HAP-1 (cell line): ENCODE results near the gene IRAK3.
"Not testable (repeated sequence)": the region's sequence is repeated elsewhere in the genome, so short reads cannot be mapped to it uniquely, and the experiment has no call there.

Source experiments
- DNase-seq, 2 experiments: peaks; one replicate each; pipeline ENCODE4 v3.0.0-alpha.2; 2016 to 2020; ENCODE audit warnings: low spot score in 2 of 2
- H3K27me3 ChIP-seq: fragments of 250-450 bp; sonication (Bioruptor Pico); 2 replicates; pipeline ENCODE4 v1.5.1; 2020; ENCODE audit warnings: low read depth, mild to moderate bottlenecking, moderate library complexity
- H3K36me3 ChIP-seq: fragments of 250-450 bp; sonication (Bioruptor Pico); replicated peaks from 2 replicates; pipeline ENCODE4 v1.5.1; 2020; ENCODE audit warnings: mild to moderate bottlenecking
- H3K4me1 ChIP-seq: fragments of 250-450 bp; sonication (Bioruptor Pico); 2 replicates; pipeline ENCODE4 v1.5.1; 2020; ENCODE audit warnings: mild to moderate bottlenecking
- H3K4me3 ChIP-seq: fragments of 250-450 bp; sonication (Bioruptor Pico); 2 replicates; pipeline ENCODE4 v1.5.1; 2020; ENCODE audit warnings: mild to moderate bottlenecking, moderate library complexity
- H3K9me3 ChIP-seq: fragments of 250-450 bp; sonication (Bioruptor Pico); 2 replicates; pipeline ENCODE4 v1.5.1; 2020; ENCODE audit warnings: mild to moderate bottlenecking, moderate library complexity
- in situ Hi-C: fragments of 300-500 bp; cut with MboI; formaldehyde crosslinking; loops from 3 replicates; pipeline ENCODE4 v1.14.3; 2020; ENCODE audit warnings: low sequenced_read_pairs, inconsistent platforms, mixed read lengths

The IRAK3 gene

DNA sequence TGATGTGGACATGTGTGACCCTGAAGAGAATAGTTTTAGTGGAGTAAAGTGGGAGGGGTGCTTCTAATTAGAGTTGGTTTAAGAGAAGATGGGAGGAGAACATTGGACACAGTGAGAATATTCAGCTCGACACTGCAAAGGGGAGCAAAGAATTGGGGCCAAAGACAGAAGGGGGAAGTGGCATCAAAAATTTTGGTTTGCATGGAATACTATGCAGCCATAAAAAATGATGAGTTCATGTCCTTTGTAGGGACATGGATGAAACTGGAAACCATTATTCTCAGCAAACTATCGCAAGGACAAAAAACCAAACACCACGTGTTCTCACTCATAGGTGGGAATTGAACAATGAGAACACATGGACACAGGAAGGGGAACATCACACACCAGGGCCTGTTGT is 4.2 kb upstream of the IRAK3 start:
- DNase-seq, H3K9me3 ChIP-seq, H3K27me3 ChIP-seq, H3K36me3 ChIP-seq, H3K4me3 ChIP-seq, H3K4me1 ChIP-seq, in situ Hi-C loops: not testable (repeated sequence)

- in situ Hi-C loops = no loop called here
- no peaks in the 10 kb centered on the region for H3K9me3 ChIP-seq
- no peak overlapping the region for H3K4me3 ChIP-seq
- no peak for DNase-seq
- H3K27me3 ChIP-seq = peaks cover 8% of the 10 kb centered on the region; the same call in 1 of the 2 replicates
- H3K4me1 ChIP-seq = no peaks in the 10 kb centered on the region
- H3K36me3 ChIP-seq = no peaks in the 10 kb centered on the region
Measured at GRCh38 chr12:66187036-66187435, 2.0 kb upstream of the IRAK3 start.

GRCh38 chr12:66187821-66188220 is 1.2 kb upstream of the IRAK3 start:
- H3K4me1 ChIP-seq = no peaks in the 10 kb centered on the region
- no peaks in the 10 kb centered on the region for H3K36me3 ChIP-seq
- no peaks in the 10 kb centered on the region for H3K9me3 ChIP-seq
- peaks cover 8% of the 10 kb centered on the region; the same call in 1 of the 2 replicates for H3K27me3 ChIP-seq
- H3K4me3 ChIP-seq = no peak overlapping the region
- in situ Hi-C loops = no loop called here
- DNase-seq = no peak

DNA sequence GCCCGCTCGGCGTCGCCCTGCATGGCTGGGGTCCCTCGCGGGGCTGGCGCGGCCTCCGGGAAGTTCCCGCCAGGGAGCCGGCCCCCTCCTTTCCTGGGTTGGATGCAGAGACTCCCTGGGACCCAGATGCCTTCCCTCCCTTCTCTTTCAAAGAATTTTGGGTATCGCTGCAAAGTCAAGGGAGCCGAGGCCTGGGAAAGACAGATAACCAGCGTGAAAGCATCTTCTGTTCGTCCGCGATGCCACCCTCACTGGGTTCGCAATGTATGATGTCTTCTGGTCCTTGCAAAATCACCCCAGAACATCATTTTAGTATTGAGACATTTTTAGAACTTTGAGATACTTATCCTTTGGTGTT is 451 bp downstream of the IRAK3 start:
- Histone ChIP-seq H3K4me3 (no peak overlapping the region), H3K9me3 (no peaks in the 10 kb centered on the region), H3K27me3 (peaks cover 8% of the 10 kb centered on the region; the same call in 1 of the 2 replicates), H3K36me3 (no peaks in the 10 kb centered on the region), H3K4me1 (no peaks in the 10 kb centered on the region)
- in situ Hi-C loops = no loop called here
- no peak for DNase-seq

DNA sequence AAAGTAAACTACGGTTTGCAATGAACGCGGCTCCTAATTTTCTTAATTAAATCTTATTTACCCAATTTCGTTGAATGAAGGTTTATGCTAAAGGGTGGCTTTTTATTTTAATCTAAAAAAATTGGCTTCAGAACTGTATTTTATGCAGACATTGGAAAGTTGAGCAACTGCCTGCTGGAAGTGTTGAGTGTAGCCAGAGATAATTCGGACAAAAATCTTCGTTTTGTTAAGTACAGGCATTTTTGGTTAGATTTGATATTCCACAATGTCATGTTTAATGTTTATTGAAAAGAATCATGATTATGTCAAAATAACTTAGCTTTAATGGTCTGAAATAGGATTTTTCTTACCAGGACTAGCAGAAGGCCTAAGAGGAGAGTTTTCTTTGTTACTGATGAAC is 875 bp downstream of the IRAK3 start:
- no peaks in the 10 kb centered on the region for H3K36me3 ChIP-seq
- peaks cover 8% of the 10 kb centered on the region; the same call in 1 of the 2 replicates for H3K27me3 ChIP-seq
- H3K4me1 ChIP-seq = no peaks in the 10 kb centered on the region
- no peaks in the 10 kb centered on the region for H3K9me3 ChIP-seq
- H3K4me3 ChIP-seq = no peak overlapping the region
- in situ Hi-C loops = no loop called here
- DNase-seq = no peak

DNA sequence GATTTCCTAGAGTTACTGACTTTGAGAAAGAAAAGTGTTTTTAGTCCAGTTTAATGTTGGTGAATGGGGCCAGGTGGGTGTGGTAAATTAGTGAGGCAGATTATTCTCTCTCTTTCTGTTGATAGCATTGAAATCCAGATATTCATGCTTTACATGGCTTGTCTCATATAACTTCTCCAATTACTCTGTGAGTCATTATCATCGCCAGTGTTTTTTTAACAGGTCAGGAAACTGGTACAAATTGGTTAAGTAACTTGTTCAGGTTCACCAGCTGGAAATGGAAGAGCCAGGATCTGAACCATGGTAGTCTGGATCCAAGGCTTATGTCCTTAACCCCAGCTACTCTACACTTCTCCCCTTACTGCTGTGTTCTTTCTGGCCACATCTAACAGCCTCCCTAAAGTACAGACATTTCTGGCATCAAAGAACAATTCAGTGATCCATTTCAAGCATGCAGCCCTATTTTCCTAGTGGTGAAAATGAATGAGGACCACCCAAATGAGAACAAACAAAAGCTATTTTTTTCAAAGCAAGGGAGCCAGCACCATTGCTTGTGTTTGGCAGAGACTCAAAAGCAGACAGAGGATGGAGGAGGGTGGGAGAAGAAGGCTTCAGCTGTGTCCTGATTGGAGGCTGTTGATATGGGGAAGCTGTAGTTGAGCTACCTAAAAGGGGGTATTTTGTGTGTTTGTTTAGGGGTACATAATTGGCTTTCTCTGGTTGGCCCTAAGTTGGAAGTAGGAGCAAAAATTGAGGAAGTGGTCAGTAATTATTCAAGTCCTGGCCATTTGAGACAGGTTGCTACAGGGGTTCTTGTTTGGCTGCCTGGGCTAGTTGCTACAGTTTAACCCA is 1.7 kb downstream of the IRAK3 start:
- Histone ChIP-seq H3K4me1 (no peaks in the 10 kb centered on the region), H3K4me3 (no peak overlapping the region), H3K9me3 (no peaks in the 10 kb centered on the region), H3K36me3 (no peaks in the 10 kb centered on the region), H3K27me3 (peaks cover 8% of the 10 kb centered on the region; the same call in 1 of the 2 replicates)
- no peak for DNase-seq
- in situ Hi-C loops = no loop called here

GRCh38 chr12:66191547-66192126 is 2.6 kb downstream of the IRAK3 start:
- no peaks in the 10 kb centered on the region for H3K36me3 ChIP-seq
- H3K4me3 ChIP-seq = no peak overlapping the region
- in situ Hi-C loops = no loop called here
- no peaks in the 10 kb centered on the region for H3K9me3 ChIP-seq
- peaks cover 8% of the 10 kb centered on the region; the same call in 1 of the 2 replicates for H3K27me3 ChIP-seq
- H3K4me1 ChIP-seq = no peaks in the 10 kb centered on the region
- DNase-seq = no peak

DNA sequence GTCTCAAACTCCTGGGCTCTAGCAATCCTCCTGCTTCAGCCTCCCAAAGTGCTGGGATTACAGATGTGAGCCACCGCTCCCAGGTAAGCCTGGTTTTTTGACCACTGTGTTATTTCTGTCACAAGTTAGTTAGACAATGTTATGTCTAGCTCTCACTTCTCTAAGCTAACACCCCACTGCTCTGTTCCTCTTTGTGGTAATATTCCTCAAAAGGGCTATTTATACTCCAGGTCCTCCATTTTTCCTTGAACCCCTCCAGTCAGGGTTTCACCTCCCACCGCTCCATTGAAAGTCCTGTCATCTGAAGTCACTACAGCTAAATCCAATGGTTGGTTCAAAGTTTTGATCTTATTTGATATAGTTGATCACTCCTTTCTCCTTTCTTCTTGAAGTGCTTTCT is 5.1 kb downstream of the IRAK3 start:
- H3K27me3 ChIP-seq = no peaks in the 10 kb centered on the region
- DNase-seq = no peak
- in situ Hi-C loops = no loop called here
- no peaks in the 10 kb centered on the region for H3K36me3 ChIP-seq
- no peaks in the 10 kb centered on the region for H3K9me3 ChIP-seq
- H3K4me3 ChIP-seq = no peak overlapping the region
- no peaks in the 10 kb centered on the region for H3K4me1 ChIP-seq

DNA sequence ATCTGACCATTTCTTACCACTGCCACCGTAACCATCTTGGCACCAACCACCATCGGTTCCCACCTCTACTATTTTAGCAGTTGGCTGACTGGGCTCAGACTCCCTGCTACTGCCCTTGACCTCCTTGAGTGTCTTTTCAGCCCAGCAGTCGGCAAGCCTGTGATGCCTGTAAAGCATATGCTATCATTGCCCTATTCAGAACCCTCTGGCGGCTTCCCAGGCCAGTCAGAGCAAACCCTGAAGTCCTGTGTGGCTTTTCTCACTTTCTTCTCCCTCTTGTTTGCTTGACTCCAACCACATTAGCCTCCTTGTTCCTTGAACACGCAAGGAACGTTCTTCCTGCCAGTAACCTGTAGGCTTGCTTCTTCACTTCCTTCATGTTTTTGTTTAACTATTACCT is 6.2 kb downstream of the IRAK3 start:
- DNase-seq = no peak
- Histone ChIP-seq H3K4me3 (no peak overlapping the region), H3K27me3 (no peaks in the 10 kb centered on the region), H3K4me1 (no peaks in the 10 kb centered on the region), H3K36me3 (no peaks in the 10 kb centered on the region), H3K9me3 (no peaks in the 10 kb centered on the region)
- in situ Hi-C loops = no loop called here

- no peaks in the 10 kb centered on the region for H3K36me3 ChIP-seq
- DNase-seq = no peak
- no peaks in the 10 kb centered on the region for H3K4me1 ChIP-seq
- H3K27me3 ChIP-seq = no peaks in the 10 kb centered on the region
- H3K4me3 ChIP-seq = no peak overlapping the region
- in situ Hi-C loops = no loop called here
- H3K9me3 ChIP-seq = no peaks in the 10 kb centered on the region
Measured at GRCh38 chr12:66196806-66197205, 7.8 kb downstream of the IRAK3 start.

GRCh38 chr12:66197495-66197921 is 8.5 kb downstream of the IRAK3 start:
- Histone ChIP-seq H3K27me3 (no peaks in the 10 kb centered on the region), H3K36me3 (no peaks in the 10 kb centered on the region), H3K4me1 (no peaks in the 10 kb centered on the region), H3K4me3 (no peak overlapping the region), H3K9me3 (no peaks in the 10 kb centered on the region)
- in situ Hi-C loops = no loop called here
- no peak for DNase-seq

GRCh38 chr12:66199141-66199540 is 10.1 kb downstream of the IRAK3 start:
- in situ Hi-C loops = no loop called here
- DNase-seq = no peak
- no peaks in the 10 kb centered on the region for H3K4me1 ChIP-seq
- peaks cover 3% of the 10 kb centered on the region; the same call in 1 of the 2 replicates for H3K27me3 ChIP-seq
- H3K4me3 ChIP-seq = no peak overlapping the region
- H3K9me3 ChIP-seq = no peaks in the 10 kb centered on the region
- H3K36me3 ChIP-seq = no peaks in the 10 kb centered on the region

DNA sequence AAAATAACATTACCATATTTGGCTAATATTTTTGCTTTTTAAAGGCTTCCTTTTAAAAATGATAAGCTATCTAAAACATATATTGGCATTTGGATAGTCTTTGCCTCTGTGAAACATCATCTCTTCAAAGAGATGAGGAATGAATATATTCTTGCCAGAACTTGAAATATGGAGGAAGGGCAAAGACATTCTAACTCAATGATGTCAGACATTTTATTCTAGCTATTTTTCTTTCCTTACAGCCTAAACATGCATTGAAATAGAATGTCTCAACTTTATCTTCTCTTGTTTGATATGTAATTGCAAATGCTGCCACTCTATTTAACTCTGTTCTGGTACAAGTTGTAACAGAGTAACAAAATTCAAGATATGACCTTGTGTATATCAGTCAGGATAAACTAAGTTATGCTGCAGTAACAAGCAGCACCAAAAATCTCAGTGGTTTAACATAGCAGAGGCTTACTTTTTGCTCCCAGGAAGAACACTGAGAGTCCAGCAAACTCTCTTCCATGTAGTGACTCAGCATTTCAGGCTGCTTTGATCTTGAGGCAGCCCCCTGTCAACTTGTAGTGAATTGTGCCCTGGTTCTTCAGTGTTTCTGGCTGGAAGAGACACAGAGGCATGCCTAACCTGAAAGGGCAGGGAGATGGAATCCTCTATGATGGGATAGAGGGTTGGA is 11.0 kb downstream of the IRAK3 start:
- no peaks in the 10 kb centered on the region for H3K9me3 ChIP-seq
- in situ Hi-C loops = no loop called here
- H3K4me1 ChIP-seq = no peaks in the 10 kb centered on the region
- peaks cover 3% of the 10 kb centered on the region; the same call in 1 of the 2 replicates for H3K27me3 ChIP-seq
- no peak for DNase-seq
- H3K36me3 ChIP-seq = no peaks in the 10 kb centered on the region
- H3K4me3 ChIP-seq = no peak overlapping the region

DNA sequence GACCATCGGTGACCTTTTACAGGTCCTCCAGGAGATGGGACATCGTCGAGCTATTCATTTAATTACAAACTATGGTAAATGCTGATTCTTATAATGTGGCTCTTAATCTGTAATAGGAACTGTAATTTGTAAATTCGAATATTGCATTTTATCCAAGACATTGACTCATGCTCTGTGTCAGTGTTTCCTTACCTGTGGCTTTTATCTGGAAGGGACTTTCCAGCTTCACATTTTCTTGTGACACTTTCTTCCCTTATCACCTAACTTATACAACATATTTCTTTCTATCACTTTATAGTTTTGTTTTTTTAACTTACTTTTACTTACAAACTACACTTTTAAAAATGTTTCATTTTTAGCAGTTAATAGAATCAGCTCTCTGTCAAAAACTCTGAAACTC is 14.8 kb downstream of the IRAK3 start:
- in situ Hi-C loops = no loop called here
- H3K27me3 ChIP-seq = peaks cover 3% of the 10 kb centered on the region; the same call in 1 of the 2 replicates

More for the DNA sequence above, 14.8 kb downstream of the IRAK3 start:
- Histone ChIP-seq H3K4me3 (no peak overlapping the region), H3K9me3 (no peaks in the 10 kb centered on the region), H3K4me1 (no peaks in the 10 kb centered on the region), H3K36me3 (no peaks in the 10 kb centered on the region)
- DNase-seq = no peak
